ENCODE measurements around the gene EEF2K.

GRCh38 chr16:22183901-22184614 lies 22.0 kb upstream of the EEF2K start:
- no peak for TF ChIP-seq CTCF (IDR thresholded peaks at IDR 0.05)
- no peak for TF ChIP-seq POLR2A (IDR thresholded peaks at IDR 0.05)

Measured in thyroid gland (tissue), 4 donors.